ENCODE measurements around the gene RPAIN. TPM values are rescaled to one million over a fixed set of nuclear protein-coding genes. Genes with fewer than 3 reads are reported as not detected.

Gene RPAIN
- total and polyA plus RNA-seq, 10 of the 15 experiments (the other 5 are each of a cell fraction or from before 2014, with no cell fraction given): 45.8 to 109 (median 70.5) TPM

GRCh38 chr17:5419959-5420653, at the start of gene RPAIN (continued):
- TF ChIP-seq ATF3 (IDR thresholded peaks at IDR 0.05; ENCODE audit: borderline replicate concordance, extremely low read depth, low read depth, low read length): no peak
- no peak; a peak in 1 of 4 replicates for TF ChIP-seq BHLHE40 (IDR thresholded peaks at IDR 0.05; ENCODE audit: borderline replicate concordance in 1 of 2, low read depth in 2 of 2, low read length in 1 of 2)
- TF ChIP-seq NFYB (IDR thresholded peaks at IDR 0.05; ENCODE audit: insufficient read depth, low read depth, low read length): no peak
- TF ChIP-seq NFIC (IDR thresholded peaks at IDR 0.05; ENCODE audit: low read depth, low read length): no peak
- TF ChIP-seq HCFC1 (IDR thresholded peaks at IDR 0.05; ENCODE audit: low read length): peak; percentile 85
- peak; percentile 2; the same call in 1 of the 2 replicates for TF ChIP-seq CREB1 (IDR thresholded peaks at IDR 0.05; ENCODE audit: low read depth)
- TF ChIP-seq ZNF274 (IDR thresholded peaks at IDR 0.05; ENCODE audit: insufficient read depth, insufficient read length): no peak
- TF ChIP-seq REST (IDR thresholded peaks at IDR 0.05; ENCODE audit: low read depth, low read length): no peak
- TF ChIP-seq BCLAF1 (IDR thresholded peaks at IDR 0.05): no peak
- peak; percentile 97 for TF ChIP-seq NKRF (conservative IDR thresholded peaks at IDR 0.05)
- TF ChIP-seq E2F8 (IDR thresholded peaks at IDR 0.05; ENCODE audit: low read depth, partially characterized antibody): no peak
- TF ChIP-seq ZZZ3 (IDR thresholded peaks at IDR 0.05; ENCODE audit: control insufficient read depth, insufficient read length, low read depth): no peak
- TF ChIP-seq USF1 (IDR thresholded peaks at IDR 0.05; ENCODE audit: borderline replicate concordance, extremely low read length, insufficient read depth, low read depth, low read length): peak; percentile 1
